H1 (cell line): Measurements from ENCODE around the gene NOD2. TPM values are rescaled to one million over a fixed set of nuclear protein-coding genes. Genes with fewer than 3 reads are reported as not detected.

Experiments
- CBX8 ChIP-seq: fragments of 300-800, 300-1000 bp; sonication (generic); IDR thresholded peaks from 2 replicates; pipeline ENCODE4 v1.7.1; 2016; ENCODE audit warnings: low read depth, low read length, borderline replicate concordance
- SAP30 ChIP-seq: fragments of 300-600 bp; sonication (generic); IDR thresholded peaks from 2 replicates; pipeline ENCODE4 v1.7.1; 2012; ENCODE audit warnings: low read length, moderate library complexity, mild to moderate bottlenecking, inconsistent platforms; ENCODE audit not compliant: insufficient read depth, insufficient replicate concordance
- polyA plus RNA-seq, 7 experiments: library from polyadenylated mRNA; depleted of rRNA in 3 of 7; stranded (reverse) in 5 of 7; unstranded in 2 of 7; fragments of >200 nt in 5 of 7; fragments of 200-250 nt in 2 of 7; gene quantifications; 1 replicate in 5 of 7; 2 replicates in 1 of 7; 4 replicates in 1 of 7; pipeline versions ENCODE4 v1.2.1 to v1.2.3, GENCODE V29; 2011 to 2013; ENCODE audit warnings: missing spikeins in 2 of 7, mixed read lengths in 2 of 7
- total RNA-seq: library from RNA; stranded (reverse); fragmentation: NEBNext Ultra II Directional; extraction: Animal tissue kit (Norgen Biotek cat#: 25700); gene quantifications from 2 replicates; pipeline ENCODE4 v1.2.1, GENCODE V29; 2021
- TF ChIP-seq, protein P1 (sequence below): IDR thresholded peaks from 2 replicates; pipeline ENCODE4 v1.6.1; 2012; ENCODE audit warnings: inconsistent platforms

Gene NOD2
- total and polyA plus RNA-seq, 2 of the 8 experiments (the other 6 are each of a cell fraction or from before 2014, with no cell fraction given), result 0.37 to 0.42 TPM

DNA sequence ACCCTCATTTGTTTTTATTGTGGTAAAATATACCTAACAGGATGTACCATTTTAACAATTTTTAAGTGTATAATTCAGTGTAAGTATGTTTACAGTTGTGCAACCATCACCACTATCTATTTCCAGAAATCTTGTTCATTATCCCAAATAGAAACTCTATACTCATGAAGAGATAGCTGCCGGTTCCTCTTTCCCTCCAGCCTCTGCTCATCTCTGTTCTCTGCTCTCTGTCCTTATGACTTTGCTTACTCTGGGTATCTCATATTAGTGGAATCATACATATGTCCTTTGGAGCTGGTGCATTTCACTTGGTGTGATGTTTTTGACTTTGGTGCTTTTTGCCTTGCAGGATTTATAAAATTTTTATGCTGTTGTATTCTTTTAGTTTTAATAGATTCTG is 67.9 kb downstream of the NOD2 start (continued):
- TF ChIP-seq CBX8 (no peak), SAP30 (no peak)
- TF ChIP-seq, protein P1, sequence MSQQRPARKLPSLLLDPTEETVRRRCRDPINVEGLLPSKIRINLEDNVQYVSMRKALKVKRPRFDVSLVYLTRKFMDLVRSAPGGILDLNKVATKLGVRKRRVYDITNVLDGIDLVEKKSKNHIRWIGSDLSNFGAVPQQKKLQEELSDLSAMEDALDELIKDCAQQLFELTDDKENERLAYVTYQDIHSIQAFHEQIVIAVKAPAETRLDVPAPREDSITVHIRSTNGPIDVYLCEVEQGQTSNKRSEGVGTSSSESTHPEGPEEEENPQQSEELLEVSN, result no peak
